CD4-positive, alpha-beta T cell treated with Interferon gamma for 1 hour (primary cell): ENCODE measurements around the gene GAS6.
"Not testable (repeated sequence)": the region's sequence is repeated elsewhere in the genome, so short reads cannot be mapped to it uniquely, and the experiment has no call there.

Source experiments
- DNase-seq: peaks from one replicate; pipeline ENCODE4 v3.0.0-alpha.2; 2020

GAS6 gene

DNA sequence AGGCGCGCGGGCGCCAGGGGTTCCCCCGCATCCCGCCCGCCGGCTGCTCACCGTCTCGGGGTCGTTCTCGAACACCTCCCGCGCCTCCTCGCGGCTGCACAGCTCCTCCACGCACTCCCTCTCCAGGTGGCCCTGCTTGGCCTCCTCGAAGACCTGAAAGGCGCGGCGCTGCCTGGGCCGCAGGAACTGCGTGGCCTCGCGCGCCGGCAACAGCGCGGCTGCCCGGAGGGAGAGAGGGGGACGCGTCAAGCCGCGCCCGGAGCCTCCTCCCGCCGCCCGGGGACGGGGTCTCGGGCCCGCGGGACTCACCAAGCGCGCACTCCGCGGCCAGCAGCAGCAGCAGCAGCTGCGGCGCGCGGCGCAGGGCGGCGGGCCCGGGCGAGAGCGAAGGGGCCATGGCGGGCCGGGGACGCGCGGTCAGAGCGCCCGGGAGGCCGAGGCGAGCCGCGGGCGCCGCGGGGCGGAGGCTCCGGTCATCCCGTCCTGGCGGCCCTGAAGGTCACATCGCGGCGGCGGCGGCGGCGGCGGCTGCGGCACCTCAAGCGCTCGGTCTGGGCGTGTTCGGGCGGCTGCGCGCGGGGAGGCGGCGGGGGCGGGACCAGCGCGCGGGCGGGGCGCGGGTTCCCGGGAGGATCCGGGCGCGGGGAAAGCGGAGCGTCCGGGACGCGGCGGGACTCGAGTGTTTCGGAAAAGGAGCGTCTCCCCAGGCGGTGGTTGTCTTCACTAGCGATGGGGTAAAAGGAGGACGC lies at the start of gene GAS6:
GAS6 (minus strand) TSS at position 553 of the 749 bp plus-strand sequence; CDS start at position 397, 156 bp downstream.
- DNase-seq: no peak

DNA sequence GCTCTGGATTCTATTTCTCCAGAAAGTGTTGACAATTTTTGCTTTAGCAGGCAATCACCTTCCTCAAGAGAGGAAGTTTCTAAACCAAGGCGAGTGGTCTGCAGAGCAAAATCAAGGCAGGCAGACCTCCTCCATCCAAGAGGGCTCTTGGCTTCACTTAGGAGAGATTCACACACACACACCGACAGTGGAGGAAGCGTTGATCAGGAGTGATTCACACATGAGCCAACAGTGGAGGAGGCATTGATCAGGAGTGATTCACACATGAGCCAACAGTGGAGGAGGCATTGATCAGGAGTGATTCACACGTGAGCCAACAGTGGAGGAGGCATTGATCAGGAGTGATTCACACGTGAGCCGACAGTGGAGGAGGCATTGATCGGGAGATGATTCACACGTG lies 49.5 kb upstream of the GAS6 start:
- DNase-seq: not testable (repeated sequence)

DNA sequence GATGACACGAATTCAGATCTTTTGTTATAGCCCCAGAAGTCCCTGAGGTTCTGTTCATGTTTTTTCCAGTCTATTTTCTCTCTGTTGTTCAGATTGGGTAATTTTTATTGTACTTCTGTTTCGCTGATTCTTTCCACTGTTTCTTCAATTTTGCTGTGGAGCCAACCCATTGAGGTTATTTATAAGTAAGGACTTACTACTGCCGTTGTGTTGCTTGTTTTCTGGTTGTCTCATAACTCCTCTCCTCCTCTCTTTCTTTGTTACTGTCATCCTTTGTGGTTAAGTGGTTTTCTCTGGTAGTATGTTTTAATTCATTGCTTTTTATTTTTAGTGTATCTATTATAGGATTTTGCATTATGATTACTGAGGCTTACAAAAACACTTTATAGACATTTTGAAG lies 48.7 kb upstream of the GAS6 start:
- DNase-seq: no peak

DNA sequence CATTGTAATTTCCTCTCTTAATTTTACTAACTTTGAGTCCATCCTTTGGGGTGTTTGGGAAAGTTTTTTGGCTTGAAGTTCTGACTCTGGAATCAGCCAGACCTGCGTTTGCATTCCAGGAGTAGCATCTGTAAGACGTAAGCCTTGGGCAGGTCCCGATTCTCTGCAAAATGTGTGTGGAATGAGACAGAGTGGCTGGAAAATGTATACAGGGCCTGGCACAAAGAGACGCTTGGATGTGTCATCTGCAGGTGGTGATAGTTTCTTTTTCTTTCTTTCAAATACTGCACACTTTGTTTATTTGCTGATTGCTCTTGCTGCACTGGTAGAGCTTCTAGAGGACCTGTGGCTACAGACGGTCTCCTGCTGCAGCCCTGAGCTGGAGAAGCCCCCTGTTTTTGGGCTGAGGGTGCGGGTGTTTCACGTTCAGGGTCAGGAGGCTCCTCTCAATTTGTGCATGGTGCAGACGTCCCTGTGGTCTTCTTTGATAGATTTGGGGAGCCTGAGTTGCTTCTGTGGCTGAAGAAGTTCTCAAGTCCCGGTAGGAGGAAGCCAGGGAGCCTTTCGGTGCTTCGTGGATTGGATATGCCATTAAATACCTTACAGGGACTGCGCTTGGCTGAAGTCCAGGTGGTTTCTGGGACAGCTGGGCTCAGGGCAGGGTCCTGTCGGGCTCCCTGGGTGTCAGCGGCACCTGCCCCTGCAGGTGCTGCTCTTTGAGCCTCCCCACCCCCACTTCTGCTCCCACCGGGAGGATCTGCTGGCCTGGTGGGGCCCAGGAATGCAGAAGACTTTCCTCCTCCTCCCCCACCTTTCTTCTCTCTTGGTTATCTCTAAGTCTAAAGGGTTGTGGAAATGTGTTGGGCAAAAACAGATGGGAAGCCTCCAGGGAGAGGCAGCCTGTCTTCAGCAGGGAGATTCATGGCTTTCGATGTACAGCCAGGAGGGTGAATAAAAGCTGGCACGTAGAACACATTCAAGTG lies 44.0 kb upstream of the GAS6 start:
- DNase-seq: no peak

DNA sequence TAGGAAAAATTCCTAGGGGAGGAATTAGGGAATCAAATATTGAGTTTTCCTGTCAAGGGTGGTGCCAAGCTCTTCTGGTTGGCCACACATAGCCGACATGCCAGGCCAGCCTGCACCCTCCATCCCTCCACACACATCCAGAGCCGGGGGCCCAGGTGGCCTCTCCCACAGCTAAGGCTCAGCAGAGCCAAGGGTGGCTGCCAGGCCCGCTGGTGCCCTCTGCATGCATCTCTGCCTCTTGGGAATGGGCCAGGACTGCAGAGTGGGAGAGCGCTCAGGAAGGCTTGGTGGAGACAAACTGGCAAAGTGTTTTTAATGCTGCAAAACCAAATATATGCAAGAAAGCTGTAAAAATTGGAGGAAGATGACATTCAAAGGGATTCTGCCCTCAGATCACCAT lies 42.7 kb upstream of the GAS6 start:
- DNase-seq: no peak

DNA sequence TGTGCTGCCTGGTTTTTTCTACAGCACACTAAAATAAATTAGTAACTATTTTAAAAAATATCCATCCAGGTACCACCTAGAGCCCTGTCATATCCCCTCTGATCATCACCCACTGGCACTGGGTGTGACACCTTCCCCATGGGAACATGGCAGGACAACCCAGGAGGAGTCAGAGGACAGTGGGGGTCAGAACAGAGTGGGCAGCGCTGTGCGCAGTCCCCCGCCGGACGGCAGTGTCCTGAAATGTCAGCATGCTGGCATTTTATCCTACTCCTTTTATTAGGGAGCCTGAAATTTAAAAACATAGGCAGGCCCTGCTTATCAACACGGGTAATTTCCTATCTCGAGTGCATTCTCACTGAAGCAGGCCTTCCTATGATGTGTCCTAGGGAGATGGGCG lies 42.1 kb upstream of the GAS6 start:
- DNase-seq: no peak

DNA sequence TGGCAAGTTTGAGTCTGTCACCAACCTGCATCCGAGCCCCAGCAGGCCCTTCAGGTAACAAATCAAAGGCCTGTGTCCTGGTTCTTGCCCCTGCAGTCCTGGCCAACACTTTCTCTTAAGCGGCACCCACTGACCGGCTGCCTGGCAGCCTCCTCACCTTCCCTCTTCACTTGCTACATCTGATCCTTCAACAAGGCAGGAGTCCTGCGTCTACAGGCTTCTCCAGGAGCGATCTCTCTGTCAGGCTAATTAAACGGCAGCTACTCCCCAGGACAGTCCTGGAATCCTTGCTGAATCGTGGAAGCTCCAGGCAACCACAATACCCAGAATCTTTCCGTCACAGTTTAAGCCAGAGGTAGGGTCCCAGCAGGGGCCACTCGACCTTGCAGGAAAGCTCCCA lies 41.1 kb upstream of the GAS6 start:
- DNase-seq: no peak

DNA sequence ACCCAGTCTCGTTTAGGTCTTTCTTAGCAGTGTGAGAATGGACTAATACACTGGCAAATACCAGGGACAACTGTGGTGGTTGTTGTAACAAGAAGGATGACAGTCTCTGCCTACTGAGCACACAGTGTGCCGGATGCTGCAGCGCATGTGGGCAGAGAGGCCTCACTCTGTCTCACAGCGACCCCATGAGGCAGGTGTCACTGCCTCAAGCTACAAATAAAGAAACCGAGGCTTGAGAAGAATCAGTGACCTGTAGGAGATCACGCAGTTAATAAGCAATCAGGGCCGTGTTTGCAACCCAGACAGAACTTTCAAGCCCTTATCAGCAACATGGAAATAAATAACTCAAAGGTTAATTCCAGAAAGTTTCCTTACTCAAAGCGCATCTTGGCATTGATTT lies 40.5 kb upstream of the GAS6 start:
- no peak for DNase-seq

DNA sequence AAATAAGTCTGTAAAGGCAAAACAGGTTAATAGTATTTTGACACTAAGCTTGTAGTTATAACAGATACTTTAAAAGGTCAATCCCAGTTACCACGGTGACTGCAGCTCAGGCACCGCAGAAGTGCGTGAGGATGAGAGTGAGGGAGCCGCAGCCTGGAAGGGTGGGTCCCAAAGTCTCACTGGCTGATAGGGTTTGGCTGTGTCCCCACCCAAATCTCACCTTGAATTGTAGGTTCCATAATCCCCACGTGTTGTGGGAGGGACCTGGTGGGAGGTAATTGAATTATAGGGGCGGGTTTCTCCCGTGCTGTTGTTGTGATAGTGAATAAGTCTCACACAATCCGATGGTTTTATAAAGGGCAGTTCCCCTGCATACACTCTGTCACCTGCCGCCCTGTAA lies 40.0 kb upstream of the GAS6 start:
- DNase-seq: no peak

DNA sequence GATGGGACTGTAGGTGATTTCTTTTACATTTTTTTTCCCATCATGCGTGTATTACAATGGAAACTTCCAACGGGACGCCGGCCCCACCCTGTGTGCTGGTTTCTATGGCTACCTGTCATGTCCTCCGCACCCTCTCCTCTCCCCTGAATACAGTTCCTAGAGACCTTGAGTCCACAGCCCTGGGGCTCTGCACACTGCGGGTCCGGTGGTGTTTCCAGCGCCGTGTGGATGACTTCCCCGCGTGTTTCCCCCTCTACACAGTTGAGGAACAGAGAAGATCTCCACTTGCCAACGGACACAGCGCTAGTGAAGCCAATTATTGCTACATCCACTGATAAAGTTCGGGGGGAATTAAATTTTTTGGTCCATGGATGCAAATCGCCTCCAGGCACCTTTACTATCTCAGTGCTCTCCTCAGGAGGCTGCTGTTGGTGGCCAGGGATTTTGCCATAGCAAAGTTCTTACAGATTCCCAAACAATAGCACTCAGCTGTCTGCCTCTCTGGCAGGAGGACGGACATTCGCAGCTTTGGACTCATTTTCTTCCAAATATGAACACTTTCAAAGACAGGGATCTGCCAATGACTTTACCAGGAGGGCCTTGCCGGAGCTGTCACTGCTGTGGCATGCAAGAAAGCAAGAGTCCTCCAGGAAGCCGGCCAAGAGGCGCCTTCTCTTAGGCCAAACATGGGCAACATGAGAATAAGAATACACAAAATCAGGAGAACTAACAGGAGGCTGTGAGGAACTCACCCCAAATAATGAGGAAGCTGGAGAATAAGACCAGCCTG lies 39.3 kb upstream of the GAS6 start:
- no peak for DNase-seq

DNA sequence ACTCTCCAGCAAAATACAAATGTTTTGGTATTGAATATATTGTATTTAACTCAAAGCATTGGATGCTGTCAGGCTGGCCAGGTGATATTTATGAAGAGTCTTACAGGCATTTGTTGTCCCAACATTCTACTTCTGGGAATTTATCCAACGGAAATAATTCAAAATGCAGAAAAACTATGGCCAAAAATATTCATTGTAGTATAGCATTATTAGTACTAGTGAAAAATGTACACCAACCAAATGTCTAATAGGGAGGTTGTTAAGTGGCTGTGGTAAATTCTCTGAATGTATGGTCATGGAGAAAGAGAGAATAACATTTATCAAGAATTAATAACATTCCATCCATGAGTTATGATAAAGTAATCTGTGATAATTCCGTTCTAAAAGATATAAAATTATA lies 38.6 kb upstream of the GAS6 start:
- DNase-seq: no peak

DNA sequence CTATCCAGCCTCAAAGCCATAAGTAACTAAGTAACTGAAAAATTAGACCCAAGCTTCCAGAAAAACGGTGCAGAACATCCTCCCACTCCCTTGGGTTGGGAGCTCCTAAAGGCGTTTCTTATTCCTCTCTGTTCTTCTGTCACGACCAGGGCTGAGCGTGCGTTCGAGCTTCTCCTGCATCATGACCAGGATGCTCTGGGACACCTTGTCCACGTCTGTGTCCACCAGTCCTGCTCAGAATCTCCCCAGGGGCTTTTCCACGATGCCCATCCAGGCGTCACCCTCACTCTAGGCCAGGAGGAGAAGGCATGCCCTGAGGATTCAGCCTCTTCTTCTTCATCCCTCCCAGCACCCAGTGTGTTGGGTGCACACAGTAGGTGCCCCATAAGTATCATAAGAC lies 37.8 kb upstream of the GAS6 start:
- DNase-seq: no peak

DNA sequence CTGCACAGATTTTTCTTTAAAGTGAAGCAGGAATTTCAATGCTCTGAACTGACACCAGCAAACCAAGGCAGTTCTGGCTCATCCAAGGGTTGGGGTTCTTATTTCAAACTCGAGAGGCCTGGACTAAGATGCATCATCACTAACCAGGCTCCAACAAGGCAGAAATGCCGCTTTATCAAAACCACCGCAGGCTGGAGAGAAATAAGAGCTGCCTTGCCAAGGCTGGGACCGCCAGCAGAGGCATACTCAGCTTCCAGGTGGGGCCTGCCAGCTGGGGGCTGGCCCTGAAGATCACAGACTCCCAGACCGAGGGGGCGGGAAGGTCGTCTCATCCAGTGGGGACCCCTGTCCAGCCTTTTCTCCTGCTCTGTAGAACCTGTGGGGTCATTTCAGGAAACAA lies 37.4 kb upstream of the GAS6 start:
- DNase-seq: no peak

DNA sequence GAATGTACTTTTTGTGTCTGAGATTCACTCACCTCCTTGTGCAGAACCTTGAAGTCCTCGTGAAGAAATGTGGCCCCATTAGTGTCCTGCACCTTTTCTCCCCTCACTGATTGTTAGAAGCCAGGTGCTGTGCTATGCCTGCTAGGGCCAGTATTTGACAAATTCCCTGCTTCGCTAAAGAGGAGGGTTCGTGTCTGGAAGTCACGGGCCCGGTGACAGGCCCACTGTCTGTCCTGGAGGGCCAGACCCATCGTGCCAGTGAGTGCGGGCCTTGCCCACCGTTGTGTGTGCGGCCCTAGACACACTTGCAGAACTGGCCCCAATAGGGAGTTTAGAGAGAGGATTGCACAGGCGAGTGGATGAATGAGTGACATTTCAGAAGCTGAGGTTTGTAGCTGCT lies 36.8 kb upstream of the GAS6 start:
- DNase-seq: no peak

DNA sequence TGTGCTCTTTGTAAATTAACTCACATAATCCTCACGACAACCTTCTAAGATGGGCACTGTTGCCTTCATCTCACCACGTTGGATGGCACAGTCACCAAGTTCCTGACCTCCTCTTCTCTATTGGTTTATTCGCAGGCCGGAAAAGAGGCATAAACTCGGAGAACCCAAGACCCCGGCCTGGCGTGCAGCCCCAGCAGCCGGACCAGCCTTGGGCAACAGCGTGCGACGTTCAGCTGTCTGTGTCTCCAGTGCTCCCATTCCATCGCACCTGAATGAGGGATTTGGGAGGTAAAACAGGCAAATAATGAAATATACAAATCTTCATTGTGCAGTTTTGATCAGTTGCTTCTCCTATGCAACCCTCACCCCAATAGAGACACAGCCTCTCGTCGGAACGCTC lies 34.5 kb upstream of the GAS6 start:
- DNase-seq: no peak

DNA sequence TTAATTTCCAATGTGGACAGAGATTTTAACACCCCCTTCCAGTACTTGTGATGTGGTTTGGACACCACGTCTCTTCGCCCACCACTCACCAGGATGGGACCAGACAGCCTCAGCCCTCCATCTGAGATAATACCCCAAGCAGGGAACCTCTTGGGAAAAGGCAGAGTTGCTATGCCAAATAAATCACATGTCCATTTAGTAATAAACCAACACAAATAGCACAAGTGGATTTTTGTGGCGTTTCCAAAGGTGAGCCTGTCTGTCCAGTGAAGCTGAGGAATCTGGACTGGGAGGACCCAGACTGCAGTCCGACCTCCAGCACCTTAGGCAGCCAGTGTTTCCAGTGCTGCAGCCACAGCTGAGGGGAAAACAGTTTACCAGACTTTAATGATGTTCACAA lies 34.1 kb upstream of the GAS6 start:
- no peak for DNase-seq

DNA sequence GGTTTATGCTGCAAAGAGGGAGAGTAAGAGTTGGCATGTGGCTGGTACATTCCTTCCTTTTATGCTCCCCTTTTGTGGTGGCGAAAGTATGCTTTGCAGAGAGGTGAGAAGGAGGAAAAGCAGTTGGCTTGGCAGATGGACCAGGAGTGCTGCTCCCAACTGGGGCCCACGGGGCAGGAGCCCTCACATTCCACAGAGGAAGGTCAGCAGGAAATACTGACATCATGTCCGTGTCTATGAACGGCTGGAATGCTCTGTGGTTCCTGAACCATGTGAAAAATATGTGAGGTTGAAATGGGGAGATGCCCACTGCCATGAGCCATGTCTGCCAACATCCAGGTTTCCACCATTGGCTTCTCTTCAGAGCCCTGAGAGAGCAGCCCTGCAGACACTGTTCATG lies 33.3 kb upstream of the GAS6 start:
- no peak for DNase-seq

DNA sequence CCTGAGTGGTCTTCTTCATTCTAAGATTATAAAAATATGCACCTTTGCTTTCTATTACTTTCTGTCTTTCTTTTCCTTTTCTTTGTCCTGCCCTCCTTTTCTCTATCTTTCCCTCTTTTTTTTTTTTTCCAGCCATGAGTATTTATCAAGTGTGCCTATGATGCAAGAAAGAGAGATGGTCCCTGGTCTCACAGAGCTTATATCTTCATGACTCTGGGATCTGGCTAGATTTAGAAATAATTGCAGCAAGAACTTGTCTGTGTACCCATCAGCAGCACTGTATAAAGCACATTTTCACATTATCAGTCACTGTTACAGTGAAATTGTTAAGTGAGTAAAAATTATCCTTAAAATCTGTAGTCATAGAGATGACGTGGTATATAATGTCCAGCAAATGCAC lies 31.6 kb upstream of the GAS6 start:
- DNase-seq: no peak

DNA sequence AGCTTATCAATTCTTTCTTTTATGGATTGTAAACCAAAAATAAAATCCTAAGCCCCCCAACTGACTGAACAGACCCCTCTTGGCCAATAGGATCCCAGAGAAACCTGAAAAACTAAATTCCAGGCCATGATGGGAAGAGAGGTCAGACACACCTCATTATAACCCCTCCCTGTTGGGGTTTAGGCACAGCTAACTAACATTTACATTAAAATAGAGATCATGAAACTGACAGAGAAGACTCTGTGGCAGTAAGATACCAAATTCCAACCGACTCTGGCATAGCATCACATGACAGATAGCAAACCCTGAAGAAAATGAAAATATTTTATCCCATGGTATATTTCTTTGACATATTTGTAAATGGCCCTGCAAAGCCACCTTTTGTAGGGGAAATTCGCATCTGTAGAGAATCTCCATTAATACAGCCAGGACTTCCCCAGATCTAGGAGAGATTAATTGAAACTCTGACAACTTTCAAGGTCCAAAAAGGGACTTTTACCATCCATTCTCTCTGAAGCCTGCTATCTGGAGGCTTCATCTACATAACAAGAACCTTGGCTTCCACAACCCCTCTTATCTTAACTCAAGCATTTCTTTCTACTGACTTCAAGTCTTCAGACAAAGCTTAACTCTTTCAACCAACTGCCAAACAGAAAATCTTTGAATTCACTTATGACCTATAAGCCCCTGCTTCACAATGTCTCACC lies 27.1 kb upstream of the GAS6 start:
- no peak for DNase-seq

DNA sequence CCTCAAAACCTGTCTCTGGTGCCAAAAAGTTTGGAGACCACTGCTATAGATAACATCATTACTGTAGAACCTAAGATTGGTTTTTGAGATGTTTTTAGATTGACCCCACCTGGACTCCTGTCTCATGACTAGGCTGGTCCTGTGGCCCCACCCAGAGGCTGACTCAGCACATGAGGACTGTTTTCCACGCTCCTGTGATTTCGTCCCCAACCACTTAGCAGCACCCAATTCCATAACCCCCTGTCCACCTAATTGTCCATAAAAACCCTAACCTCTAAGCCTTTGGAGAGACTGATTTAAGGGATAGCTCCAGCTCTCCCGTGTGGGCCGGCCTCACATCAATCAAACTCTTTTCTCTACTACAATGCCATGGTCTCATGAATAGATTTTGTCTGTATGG lies 25.6 kb upstream of the GAS6 start:
- DNase-seq: no peak

DNA sequence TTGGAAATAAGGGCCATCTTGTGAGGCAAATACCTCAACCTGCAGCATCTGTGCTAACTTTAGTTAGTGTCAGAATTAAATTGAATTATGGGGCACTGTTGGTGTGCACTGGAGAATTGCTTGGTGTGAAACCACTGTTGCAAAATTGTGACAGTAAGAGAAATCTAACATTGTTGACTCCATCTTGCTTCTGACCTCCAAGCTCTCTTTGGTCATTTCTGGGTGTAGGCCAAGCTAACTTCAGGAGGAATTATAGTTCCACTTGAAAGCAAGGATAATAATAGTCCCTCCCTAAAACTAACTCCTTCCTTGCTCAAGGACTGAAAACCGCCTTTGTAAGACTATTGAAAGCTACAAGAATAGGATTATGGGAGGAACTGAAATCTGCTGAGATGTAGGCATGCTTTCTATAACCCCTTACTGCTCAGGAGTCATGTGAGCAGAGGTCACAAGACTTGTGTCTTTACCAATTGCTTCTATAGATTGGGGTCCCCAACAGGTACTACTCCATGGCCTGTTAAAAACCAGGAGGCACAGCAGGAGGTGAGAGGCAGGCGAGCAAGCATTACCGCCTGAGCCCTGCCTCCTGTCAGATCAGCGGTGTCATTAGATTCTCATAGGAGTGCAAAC lies 24.9 kb upstream of the GAS6 start:
- DNase-seq: no peak

DNA sequence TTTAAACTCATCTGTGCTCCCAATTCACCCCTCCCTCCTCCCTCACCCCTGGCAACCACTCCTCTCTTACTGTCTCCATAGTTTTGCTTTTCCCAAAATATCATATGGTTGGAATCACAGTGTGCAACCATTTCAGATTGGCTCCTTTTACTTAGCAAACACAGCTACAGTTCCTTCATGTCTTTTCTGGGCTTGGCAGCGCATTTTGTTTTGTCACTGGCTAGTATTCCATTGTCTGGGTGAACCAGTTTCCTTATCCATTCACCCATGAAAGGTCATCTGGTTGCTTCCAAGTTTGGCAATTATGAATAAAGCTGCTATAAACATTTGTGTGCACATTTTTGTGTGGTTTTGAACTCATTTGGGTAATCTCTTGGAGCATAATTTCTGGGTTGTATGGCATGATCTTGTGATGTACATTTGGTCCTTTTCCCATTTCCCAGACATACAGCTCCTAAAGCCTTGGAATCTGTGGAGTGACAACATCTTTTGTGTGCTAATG lies 23.9 kb upstream of the GAS6 start:
- DNase-seq: no peak
